Activated T-cell treated with anti-CD3 and anti-CD28 coated beads, Interleukin-2, amount 50 U/mL, for 1 hour (primary cell): ENCODE measurements around the gene HTR3B.

Experiments
- DNase-seq: peaks from one replicate; pipeline ENCODE4 v3.0.0-alpha.2; 2020

Gene HTR3B

DNA sequence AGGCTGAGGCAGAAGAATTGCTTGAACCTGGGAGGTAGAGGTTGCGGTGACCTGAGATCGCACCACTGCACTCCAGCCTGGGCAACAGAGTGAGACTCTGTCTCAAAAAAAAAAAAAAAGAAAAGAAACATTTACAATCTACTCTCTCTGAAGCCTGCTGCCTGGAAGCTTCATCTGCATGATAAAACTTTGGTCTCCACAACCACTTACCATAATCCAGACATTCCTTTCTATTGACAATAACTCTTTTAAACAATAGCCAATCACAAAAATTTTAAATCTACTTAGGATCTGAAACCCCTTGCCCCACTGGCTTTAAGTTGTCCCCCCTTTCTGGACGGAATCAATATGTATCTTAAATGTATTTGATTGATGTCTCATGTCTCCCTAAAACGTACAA lies 45.3 kb downstream of the HTR3B start:
- DNase-seq = no peak

DNA sequence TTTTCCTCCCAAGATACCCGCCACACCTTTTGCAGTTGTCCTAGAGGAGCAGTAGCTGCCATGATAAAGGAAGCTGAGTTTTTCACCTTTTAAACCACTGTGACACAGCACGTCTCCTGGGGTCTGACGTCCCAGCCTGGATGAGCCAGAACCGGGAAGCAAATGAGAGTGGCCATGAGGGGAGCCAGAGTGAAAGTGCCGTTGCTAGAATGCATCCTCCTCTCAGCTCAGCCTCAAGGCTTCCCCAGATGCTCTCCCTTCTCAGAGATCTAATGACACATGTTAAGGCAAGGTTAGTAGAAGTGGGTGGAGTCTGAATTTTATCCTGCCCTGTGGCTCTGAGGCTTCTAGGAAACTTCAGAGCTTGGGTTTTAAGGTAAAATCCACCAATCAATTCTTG lies 46.9 kb downstream of the HTR3B start:
- DNase-seq = no peak

- DNase-seq = no peak
These were observed 47.5 kb downstream of the HTR3B start for GRCh38 chr11:113952070-113952469.

DNA sequence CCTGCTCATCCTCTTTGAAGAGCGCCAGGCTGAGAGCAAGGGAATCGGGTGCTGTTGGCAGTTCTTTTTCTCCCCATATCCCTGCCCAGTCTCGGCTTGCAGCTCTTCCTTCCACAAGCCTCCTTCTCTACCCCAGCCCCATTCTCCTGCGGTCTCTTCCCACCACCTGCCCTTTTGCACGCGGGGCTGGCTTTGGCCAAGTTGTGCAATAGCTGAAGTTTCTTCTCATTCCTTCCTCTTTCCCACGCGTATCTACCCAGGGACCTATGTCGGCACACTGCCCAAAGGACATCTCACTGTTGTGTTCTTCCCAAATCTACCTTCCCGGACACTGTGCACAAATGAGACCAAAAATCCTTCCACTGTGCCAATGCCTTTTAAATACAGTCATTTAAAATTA lies 48.0 kb downstream of the HTR3B start:
- no peak for DNase-seq

DNA sequence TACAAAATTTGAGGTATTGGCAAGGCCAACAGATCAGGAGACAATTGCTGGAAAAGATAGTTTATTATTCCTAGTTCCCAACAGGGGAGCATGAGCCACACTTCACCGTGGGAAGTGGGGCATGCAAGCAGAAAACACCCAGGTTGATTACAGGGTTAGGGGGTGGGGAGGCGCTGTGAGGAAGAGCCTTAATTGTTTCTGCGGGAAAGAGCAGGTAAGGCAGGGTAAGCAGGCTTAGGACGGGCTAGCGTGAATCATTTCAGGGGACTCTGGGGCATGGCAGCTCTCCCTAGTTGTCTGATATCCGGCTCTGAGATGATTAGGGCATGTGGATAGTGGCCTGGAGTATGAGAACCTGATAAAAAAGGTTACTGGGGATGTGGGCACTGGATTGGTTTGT lies 49.6 kb downstream of the HTR3B start:
- no peak for DNase-seq

- no peak for DNase-seq
These were observed 52.4 kb downstream of the HTR3B start for GRCh38 chr11:113956986-113957385.

DNA sequence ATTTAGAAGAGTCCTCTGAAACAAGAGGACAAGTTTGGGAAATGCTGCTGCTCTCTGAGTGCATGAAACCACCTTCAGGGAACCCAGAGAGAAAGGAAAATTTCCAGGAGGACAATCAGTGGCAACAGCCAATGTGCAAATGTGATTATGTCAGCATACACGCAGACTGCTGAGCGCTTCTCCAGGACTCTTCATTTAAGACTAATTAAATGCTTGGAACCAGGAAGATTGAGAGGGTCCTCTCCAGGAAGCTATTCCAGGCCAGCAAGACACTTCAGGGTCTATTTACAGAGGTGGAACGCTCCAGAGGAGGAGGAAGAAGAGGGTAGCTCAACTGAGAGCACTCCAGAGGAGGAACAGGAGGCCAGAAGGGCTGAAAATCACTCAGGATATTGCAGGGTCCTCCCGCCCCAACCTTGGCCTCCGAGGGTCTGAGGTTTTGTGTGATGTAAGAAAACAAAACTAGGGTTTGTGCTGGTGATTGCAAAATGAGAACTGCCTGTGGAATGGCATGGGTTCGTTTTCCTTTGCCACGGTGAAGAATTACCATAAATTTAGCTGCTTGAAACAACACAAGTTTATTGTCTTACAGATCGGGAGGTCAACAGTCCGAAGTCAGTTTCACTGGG lies 56.2 kb downstream of the HTR3B start:
- no peak for DNase-seq

- DNase-seq = no peak
These were observed 62.8 kb downstream of the HTR3B start for GRCh38 chr11:113967361-113967760.

GRCh38 chr11:113971506-113972195 lies 67.1 kb downstream of the HTR3B start:
- DNase-seq = no peak

GRCh38 chr11:113974741-113975470 lies 70.3 kb downstream of the HTR3B start, which contains the start of gene HTR3A:
Gene HTR3A (plus strand): TSS chr11:113975108. CDS start chr11:113975326, 218 bp downstream.
- DNase-seq = no peak

DNA sequence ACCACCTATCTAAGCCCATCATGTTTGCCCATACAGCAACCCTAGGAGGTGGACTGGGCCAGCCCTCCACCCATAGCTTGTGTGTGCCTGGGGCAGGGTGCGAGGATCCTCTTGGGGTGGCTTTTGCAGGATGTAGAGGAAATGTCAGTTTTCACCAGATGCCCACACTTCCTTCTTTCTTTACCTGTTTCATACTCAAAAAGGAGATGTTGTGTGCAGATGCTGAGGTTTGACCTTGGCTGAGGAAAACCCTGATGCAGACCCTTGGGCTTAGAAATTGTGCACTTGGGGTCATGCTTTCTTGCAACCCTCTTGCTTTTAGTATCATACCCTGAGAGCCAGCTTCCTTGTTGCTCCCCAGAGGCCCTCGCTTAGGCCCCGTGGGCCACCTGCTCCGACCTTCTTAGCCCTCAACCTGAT lies 72.5 kb downstream of the HTR3B start:
- no peak for DNase-seq

GRCh38 chr11:113977701-113978100 lies 73.1 kb downstream of the HTR3B start:
- no peak for DNase-seq

DNA sequence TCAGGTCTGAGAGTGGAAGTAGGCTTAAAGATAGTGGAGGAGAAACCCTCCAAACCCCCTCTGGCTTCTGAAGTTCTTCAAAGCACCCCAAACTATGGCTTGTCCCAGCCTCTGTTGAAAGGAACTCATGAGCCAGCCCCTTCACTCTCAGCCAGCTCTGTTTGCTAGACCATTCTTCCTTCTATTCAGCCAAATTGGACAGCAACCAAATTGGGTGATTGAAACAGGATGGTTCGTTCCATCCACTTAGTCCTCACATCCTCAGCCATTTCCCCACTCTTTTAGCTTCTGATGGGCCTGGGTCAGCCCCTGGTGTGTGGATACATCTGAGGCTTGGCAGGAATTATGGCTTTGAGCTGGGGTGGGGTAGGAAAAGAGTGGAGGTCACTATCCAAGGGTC lies 74.8 kb downstream of the HTR3B start:
- DNase-seq = no peak

- DNase-seq = no peak
These were observed 76.2 kb downstream of the HTR3B start for GRCh38 chr11:113980785-113981184.

DNA sequence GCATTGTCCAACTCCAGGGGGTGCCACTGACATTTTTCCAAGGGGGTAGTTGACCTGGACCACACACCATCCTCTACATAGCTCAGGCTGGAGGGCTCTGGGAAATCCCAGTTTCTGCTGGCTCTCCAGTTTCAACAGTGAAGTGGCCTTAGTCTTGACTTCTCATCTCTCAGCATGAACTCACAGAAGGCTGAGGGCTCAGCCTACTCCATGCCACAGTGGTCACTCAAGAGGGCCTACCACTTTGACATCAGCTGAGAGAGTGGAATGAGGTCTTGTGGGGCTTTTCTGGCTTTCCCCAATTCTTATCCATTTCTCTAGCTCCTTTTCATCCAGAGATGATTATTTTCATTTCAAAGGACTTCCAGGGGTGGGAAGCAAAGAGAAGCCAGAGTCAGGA lies 77.7 kb downstream of the HTR3B start:
- no peak for DNase-seq

- no peak for DNase-seq
These were observed 80.2 kb downstream of the HTR3B start for GRCh38 chr11:113984781-113985180.

DNA sequence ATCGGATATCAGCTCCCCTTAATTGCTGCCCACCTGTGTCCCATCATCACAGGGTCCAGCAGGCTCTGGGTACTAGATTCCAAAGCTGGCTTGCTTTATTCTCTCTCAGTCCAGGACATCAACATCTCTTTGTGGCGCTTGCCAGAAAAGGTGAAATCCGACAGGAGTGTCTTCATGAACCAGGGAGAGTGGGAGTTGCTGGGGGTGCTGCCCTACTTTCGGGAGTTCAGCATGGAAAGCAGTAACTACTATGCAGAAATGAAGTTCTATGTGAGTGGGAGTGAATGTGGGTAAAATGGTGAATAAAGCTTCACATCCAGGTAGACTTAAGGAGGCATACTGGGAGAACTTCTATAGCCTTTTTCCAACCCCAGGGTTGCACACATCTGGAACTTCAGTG lies 81.3 kb downstream of the HTR3B start:
- no peak for DNase-seq

- no peak for DNase-seq
These were observed 82.0 kb downstream of the HTR3B start for GRCh38 chr11:113986351-113987140.

- no peak for DNase-seq
These were observed 84.8 kb downstream of the HTR3B start for GRCh38 chr11:113989381-113989780.

- DNase-seq = no peak
These were observed 85.3 kb downstream of the HTR3B start for GRCh38 chr11:113989916-113990315.

DNA sequence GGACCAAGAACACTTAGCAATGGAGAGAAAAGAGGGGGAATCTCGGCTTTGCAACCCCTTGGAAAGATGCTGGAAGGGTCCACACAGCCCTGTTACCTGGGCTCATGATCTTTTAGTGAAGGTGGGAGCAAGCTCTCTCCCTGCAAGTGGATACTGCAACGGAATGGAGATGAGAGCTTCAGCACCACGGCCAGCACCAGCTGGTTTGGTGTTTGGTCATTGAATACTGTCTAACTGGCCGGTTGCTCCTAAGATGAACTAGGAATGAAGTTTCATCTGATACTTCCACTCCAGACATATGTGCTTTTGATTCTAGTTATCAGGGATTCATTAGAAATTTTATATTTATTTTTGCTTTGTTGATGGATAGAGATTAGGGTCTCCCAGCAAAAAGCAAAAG lies 86.6 kb downstream of the HTR3B start:
- no peak for DNase-seq

GRCh38 chr11:113991718-113992458 lies 87.3 kb downstream of the HTR3B start:
- DNase-seq = no peak
